Calu3 (cell line): ENCODE measurements around the gene DTD2. TPM values are rescaled to one million over a fixed set of nuclear protein-coding genes. Genes with fewer than 3 reads are reported as not detected.

Experiments
- BruUV-seq: library from RNA; stranded (reverse); fragments of 400-500 nt; replicated peaks from 2 replicates; lab custom pipeline; 2021; lab: Mats Ljungman, UMichigan
- CTCF ChIA-PET: fragments of 300-600 bp; sonication (Branson Sonifier 250); formaldehyde crosslinking; loops from one replicate; lab custom pipeline; 2022; ENCODE audit warnings: antibody characterized with exemption; lab: Charles Lee
- DNase-seq: peaks from one replicate; pipeline ENCODE4 v3.0.0; 2022
- H3K27ac Mint-ChIP-seq: one replicate; pipeline ENCODE4 v1.8.0; 2022; ENCODE audit warnings: mixed read lengths; ENCODE audit not compliant: unreplicated experiment
- H3K27me3 Mint-ChIP-seq: one replicate; pipeline ENCODE4 v1.8.0; 2022; ENCODE audit warnings: mixed read lengths; ENCODE audit not compliant: unreplicated experiment
- H3K36me3 Mint-ChIP-seq: one replicate; pipeline ENCODE4 v1.8.0; 2022; ENCODE audit warnings: mild to moderate bottlenecking, moderate library complexity, mixed read lengths; ENCODE audit not compliant: insufficient read depth, unreplicated experiment
- H3K4me1 Mint-ChIP-seq: one replicate; pipeline ENCODE4 v1.8.0; 2022; ENCODE audit warnings: mild to moderate bottlenecking, low read depth, mixed read lengths; ENCODE audit not compliant: unreplicated experiment
- H3K4me3 Mint-ChIP-seq: one replicate; pipeline ENCODE4 v1.8.0; 2022; ENCODE audit warnings: mild to moderate bottlenecking, low read depth, moderate library complexity, mixed read lengths; ENCODE audit not compliant: unreplicated experiment
- H3K9me3 Mint-ChIP-seq: one replicate; pipeline ENCODE4 v1.8.0; 2022; ENCODE audit warnings: low read depth, mixed read lengths; ENCODE audit not compliant: unreplicated experiment
- CTCF ChIP-seq: fragments of 200-600 bp; IDR thresholded peaks from one replicate; pipeline ENCODE4 v1.8.0; 2022; ENCODE audit warnings: antibody characterized with exemption; ENCODE audit not compliant: unreplicated experiment
- intact Hi-C: fragments of 100-400 bp; cut with micrococcal nuclease; formaldehyde crosslinking; loops from one replicate; pipeline ENCODE4 v1.10.0; 2022; ENCODE audit not compliant: unreplicated experiment
- total RNA-seq: library from RNA; stranded (reverse); gene quantifications from 2 replicates; pipeline ENCODE4 v1.2.3, GENCODE V29; 2022

DTD2 gene
- total RNA-seq, 1 experiment from 2014 or later: 12.2 TPM

- no peak overlapping the region for H3K27ac Mint-ChIP-seq
- CTCF ChIA-PET: no interaction called here
- TF ChIP-seq CTCF: no peak
- no TSS peak for BruUV-seq
- intact Hi-C loops: no loop called here
- H3K9me3 Mint-ChIP-seq: no peaks in the 10 kb centered on the region
- H3K27me3 Mint-ChIP-seq: no peaks in the 10 kb centered on the region
- no peaks in the 10 kb centered on the region for H3K4me1 Mint-ChIP-seq
- H3K36me3 Mint-ChIP-seq: no peaks in the 10 kb centered on the region
- H3K4me3 Mint-ChIP-seq: no peak overlapping the region
- no peak for DNase-seq
Measured at GRCh38 chr14:31405106-31405505, 52.2 kb downstream of the DTD2 start.

GRCh38 chr14:31403707-31404106 is 53.6 kb downstream of the DTD2 start:
- Mint-ChIP-seq H3K27ac (no peak overlapping the region), H3K27me3 (no peaks in the 10 kb centered on the region), H3K4me1 (no peaks in the 10 kb centered on the region), H3K36me3 (no peaks in the 10 kb centered on the region), H3K4me3 (no peak overlapping the region), H3K9me3 (no peaks in the 10 kb centered on the region)
- TF ChIP-seq CTCF: no peak
- CTCF ChIA-PET: no interaction called here
- DNase-seq: no peak
- intact Hi-C loops: no loop called here
- no TSS peak for BruUV-seq

- no peak overlapping the region for H3K4me3 Mint-ChIP-seq
- intact Hi-C loops: no loop called here
- no peaks in the 10 kb centered on the region for H3K27me3 Mint-ChIP-seq
- no peak overlapping the region for H3K27ac Mint-ChIP-seq
- H3K4me1 Mint-ChIP-seq: no peaks in the 10 kb centered on the region
- no peak for DNase-seq
- no TSS peak for BruUV-seq
- H3K36me3 Mint-ChIP-seq: no peaks in the 10 kb centered on the region
- TF ChIP-seq CTCF: no peak
- no peaks in the 10 kb centered on the region for H3K9me3 Mint-ChIP-seq
- CTCF ChIA-PET: no interaction called here
Measured at GRCh38 chr14:31402764-31403439, 54.4 kb downstream of the DTD2 start.

DNA sequence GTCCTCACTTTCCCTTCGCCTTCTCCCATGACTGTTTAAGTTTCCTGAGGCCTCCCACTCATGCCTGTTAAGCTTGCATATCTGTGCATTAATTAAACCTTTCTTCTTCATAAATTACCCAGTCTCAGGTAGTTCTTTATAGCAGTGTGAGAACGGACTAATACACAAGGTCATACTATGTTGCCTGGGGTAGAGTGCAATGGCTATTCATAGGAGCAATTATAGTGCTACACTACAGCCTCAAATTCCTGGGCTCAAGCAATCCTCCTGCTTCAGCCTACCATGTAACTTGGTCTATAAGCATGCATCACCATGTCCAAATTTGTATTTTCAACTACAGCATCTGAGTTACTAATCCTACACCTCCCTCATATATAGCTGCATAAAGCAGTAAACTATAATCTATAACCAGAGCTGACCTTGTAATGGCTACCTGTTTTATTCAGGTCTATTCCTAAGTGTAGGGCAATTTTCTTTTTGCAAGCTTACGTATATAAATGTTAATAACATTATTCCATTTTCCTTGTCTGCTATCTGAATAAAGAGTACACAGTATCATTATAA is 55.9 kb downstream of the DTD2 start:
- H3K27ac Mint-ChIP-seq: no peak overlapping the region
- H3K9me3 Mint-ChIP-seq: no peaks in the 10 kb centered on the region
- H3K4me1 Mint-ChIP-seq: no peaks in the 10 kb centered on the region
- no peaks in the 10 kb centered on the region for H3K36me3 Mint-ChIP-seq
- no peak overlapping the region for H3K4me3 Mint-ChIP-seq
- intact Hi-C loops: no loop called here
- TF ChIP-seq CTCF: no peak
- no peaks in the 10 kb centered on the region for H3K27me3 Mint-ChIP-seq
- BruUV-seq: no TSS peak
- DNase-seq: no peak
- CTCF ChIA-PET: no interaction called here
